Lung (tissue), 12 donors: ENCODE data around the gene CACNB1. TPM values are rescaled to one million over a fixed set of nuclear protein-coding genes. Genes with fewer than 3 reads are reported as not detected.

ENCODE experiments used
- ATAC-seq: fragments of 200-7000 bp; cut with Tn5 transposase; one replicate; pipeline ENCODE4 v1.9.1; 2020; ENCODE audit warnings: moderate number of reproducible peaks; ENCODE audit not compliant: insufficient read depth, low FRiP score
- DNase-seq, 3 donors: peaks; one replicate each; pipeline ENCODE4 v3.0.0-alpha.2; 2013 to 2017
- H3K27ac ChIP-seq, 2 donors: one replicate each; pipeline ENCODE4 v1.5.1; 2013; ENCODE audit warnings: mild to moderate bottlenecking in 2 of 2, moderate library complexity in 2 of 2, control low read depth in 1 of 2, inconsistent platforms in 1 of 2, low read depth in 1 of 2, low read length in 1 of 2
- H3K27me3 ChIP-seq, 3 donors: one replicate each; pipeline ENCODE4 v1.5.1; 2013; ENCODE audit warnings: low read length in 2 of 3; ENCODE audit not compliant: control insufficient read depth in 3 of 3, insufficient read depth in 3 of 3
- H3K36me3 ChIP-seq, 4 donors: one replicate each; pipeline ENCODE4 v1.5.1; 2013; ENCODE audit warnings: low read length in 4 of 4, mild to moderate bottlenecking in 1 of 4, moderate library complexity in 1 of 4; ENCODE audit not compliant: control insufficient read depth in 4 of 4, insufficient read depth in 4 of 4
- H3K4me1 ChIP-seq, 5 donors: one replicate each; pipeline ENCODE4 v1.5.1; 2013; ENCODE audit warnings: low read length in 5 of 5, mild to moderate bottlenecking in 2 of 5, moderate library complexity in 1 of 5; ENCODE audit not compliant: control insufficient read depth in 5 of 5, insufficient read depth in 5 of 5
- H3K4me3 ChIP-seq: one replicate; pipeline ENCODE4 v1.5.1; 2013; ENCODE audit warnings: mild to moderate bottlenecking, control low read depth, moderate library complexity
- H3K9ac ChIP-seq, 2 donors: one replicate each; pipeline ENCODE4 v1.5.1; 2013; ENCODE audit warnings: low read length in 2 of 2, control low read depth in 1 of 2; ENCODE audit not compliant: insufficient read depth in 1 of 2
- H3K9me3 ChIP-seq, 4 donors: one replicate each; pipeline ENCODE4 v1.5.1; 2013; ENCODE audit warnings: low read length in 3 of 4, mild to moderate bottlenecking in 1 of 4, moderate library complexity in 1 of 4; ENCODE audit not compliant: control insufficient read depth in 4 of 4, insufficient read depth in 3 of 4
- WGBS, 2 donors: extraction: QIAGEN DNeasy Blood & Tissue Kit; methylation state at CpG; one replicate each; pipeline ENCODE4 v1.1.7; 2013; 5-methylcytosine and 5-hydroxymethylcytosine counted together
- polyA plus RNA-seq, 2 donors: library from polyadenylated mRNA; stranded (reverse); fragments of 200-250 nt; gene quantifications; one replicate each; pipeline ENCODE4 v1.2.1, GENCODE V29; 2013
- total RNA-seq, 2 donors: library from RNA; depleted of rRNA in 1 of 2; stranded (reverse); fragments of >200 nt in 1 of 2; gene quantifications; one replicate each; pipeline ENCODE4 v1.2.1, GENCODE V29; 2014 to 2021
- TF ChIP-seq, protein P1 (sequence below): IDR thresholded peaks from 2 replicates; pipeline ENCODE4 v1.5.1; 2012; ENCODE audit warnings: mild to moderate bottlenecking; ENCODE audit errors: control extremely low read depth, extremely low read depth
- donor health status: control.
- donor health status: control.
- donor health status: Bipolar disorder and iron deficiency.
- donor health status: healthy.
- donor health status: DM: yes; HTN: yes; CAD: no.

CACNB1 gene
- total and polyA plus RNA-seq, 4 donors, result 6.8 to 49.6 (median 21.7) TPM

DNA sequence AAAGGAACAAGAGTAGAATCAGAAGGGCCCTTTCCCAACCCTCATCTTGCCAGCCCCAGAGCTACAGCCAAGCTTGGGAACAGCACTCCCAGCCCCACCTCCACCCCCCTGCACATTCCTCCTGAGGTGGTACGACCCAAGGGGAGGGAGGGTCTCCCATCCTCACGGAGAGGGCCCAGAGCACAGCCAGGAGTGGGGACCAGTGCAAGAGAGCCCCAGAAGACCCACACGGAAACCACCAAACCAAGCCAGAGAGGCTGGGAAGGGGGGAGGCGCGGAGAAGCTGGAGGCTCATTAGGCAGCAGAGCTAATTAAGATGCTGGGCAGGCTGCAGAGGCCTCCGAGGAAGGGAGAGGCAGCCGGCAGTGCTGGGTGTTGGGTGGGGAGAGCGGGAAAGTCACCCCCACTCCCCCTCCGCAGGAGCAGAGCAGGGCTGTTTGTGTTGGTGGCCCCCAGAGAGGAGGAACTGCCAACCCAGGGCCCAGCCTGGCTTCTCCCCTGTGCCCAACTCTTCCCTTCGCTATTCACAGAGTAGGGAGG lies 2.4 kb downstream of the CACNB1 start:
- ATAC-seq (no peak), DNase-seq (no peak)
- TF ChIP-seq, protein P1, sequence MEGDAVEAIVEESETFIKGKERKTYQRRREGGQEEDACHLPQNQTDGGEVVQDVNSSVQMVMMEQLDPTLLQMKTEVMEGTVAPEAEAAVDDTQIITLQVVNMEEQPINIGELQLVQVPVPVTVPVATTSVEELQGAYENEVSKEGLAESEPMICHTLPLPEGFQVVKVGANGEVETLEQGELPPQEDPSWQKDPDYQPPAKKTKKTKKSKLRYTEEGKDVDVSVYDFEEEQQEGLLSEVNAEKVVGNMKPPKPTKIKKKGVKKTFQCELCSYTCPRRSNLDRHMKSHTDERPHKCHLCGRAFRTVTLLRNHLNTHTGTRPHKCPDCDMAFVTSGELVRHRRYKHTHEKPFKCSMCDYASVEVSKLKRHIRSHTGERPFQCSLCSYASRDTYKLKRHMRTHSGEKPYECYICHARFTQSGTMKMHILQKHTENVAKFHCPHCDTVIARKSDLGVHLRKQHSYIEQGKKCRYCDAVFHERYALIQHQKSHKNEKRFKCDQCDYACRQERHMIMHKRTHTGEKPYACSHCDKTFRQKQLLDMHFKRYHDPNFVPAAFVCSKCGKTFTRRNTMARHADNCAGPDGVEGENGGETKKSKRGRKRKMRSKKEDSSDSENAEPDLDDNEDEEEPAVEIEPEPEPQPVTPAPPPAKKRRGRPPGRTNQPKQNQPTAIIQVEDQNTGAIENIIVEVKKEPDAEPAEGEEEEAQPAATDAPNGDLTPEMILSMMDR, result no peak
- Histone ChIP-seq H3K4me1 (peaks cover 0 to 37% (median 9%) of the 10 kb centered on the region in 5 donors), H3K4me3 (no peak overlapping the region), H3K27me3 (no peaks in the 10 kb centered on the region), H3K9me3 (no peaks in the 10 kb centered on the region), H3K36me3 (peaks cover 0 to 25% (median 7%) of the 10 kb centered on the region in 4 donors), H3K27ac (peak overlapping the region in 1 of 2 donors; percentile 82), H3K9ac (no peak overlapping the region)
- 61 to 87% methylated on average over 10 of the region's 10 CpGs for WGBS, 2 donors

DNA sequence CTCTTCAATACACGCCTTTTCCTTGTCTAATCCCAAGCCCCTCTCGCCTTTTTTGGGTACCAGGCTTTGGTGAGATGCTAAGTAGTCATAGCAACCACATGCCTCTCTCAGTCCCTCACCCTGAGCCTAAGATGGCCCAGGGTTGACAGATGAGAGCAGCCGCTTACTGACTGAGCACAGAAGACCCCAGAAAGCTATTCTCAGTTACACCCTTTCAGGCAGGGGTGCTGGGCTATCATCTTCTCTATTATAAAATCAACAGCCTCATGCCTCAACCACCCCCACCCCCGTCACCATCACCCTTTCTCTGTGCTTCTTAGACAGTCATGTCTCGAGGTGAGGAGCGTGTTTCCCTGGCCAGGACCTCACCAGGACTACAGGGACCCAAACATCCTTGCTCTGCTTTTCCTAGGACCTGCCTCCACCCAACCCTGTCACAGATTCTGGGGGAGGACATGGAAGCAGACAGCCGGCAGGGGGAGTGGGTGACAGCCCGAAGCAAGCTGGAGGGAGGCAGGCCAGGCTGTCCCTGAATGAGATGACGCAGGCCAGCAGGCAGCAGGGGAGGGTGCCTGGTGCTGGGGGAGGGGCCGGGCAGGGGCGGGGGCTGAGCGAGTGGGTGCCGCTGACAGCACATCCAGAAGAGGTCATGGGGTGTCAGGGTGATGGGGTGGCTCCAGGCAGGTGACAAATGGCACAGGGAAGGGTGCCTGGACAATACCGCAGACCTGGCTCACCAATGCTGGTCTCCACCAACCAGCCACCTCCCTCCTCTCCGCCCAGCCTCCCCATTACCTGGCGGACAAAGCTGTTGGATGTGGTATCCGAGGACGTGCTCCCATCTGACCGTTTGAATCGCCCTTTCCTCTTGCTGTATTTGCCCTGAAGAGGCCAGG lies 3.1 kb downstream of the CACNB1 start:
- TF ChIP-seq, protein P1, result no peak

DNA sequence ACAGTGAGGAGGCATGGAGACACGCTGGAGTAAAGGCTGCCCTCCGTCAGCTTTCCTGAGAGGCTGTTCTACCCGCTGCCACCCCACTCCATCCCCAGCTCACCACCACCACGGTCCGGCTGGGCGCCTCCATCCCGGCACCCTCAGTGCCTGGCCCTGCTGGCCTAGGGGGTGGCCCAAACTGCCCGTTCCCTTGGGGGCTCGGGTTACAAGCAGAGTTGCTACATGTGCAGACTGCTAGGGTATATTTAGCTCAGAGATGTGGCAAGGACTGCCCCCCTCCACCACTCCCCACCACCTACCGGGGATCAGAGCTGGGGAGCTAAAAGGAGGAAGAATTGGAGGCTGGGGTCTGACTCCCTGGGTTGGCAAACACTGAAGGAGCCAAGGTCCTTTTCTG lies 4.1 kb downstream of the CACNB1 start:
- no peaks in the 10 kb centered on the region for H3K27me3 ChIP-seq
- H3K9me3 ChIP-seq, result no peaks in the 10 kb centered on the region
- no peak overlapping the region for H3K27ac ChIP-seq
- peaks cover 0 to 30% (median 9%) of the 10 kb centered on the region in 5 donors for H3K4me1 ChIP-seq
- no peak for DNase-seq
- no peak for ATAC-seq
- WGBS, 2 donors, result 83% methylated on average over 10 of the region's 10 CpGs
- H3K36me3 ChIP-seq, result peaks cover 0 to 25% (median 9%) of the 10 kb centered on the region in 4 donors
- no peak overlapping the region for H3K4me3 ChIP-seq
- TF ChIP-seq, protein P1, result no peak
- H3K9ac ChIP-seq, result no peak overlapping the region

More for the DNA sequence above, 3.1 kb downstream of the CACNB1 start:
- H3K4me1 ChIP-seq, result peaks cover 0 to 33% (median 9%) of the 10 kb centered on the region in 5 donors
- peak overlapping the region in 1 of 2 donors; percentile 82 for H3K27ac ChIP-seq
- H3K36me3 ChIP-seq, result peaks cover 0 to 25% (median 7%) of the 10 kb centered on the region in 4 donors
- DNase-seq (peak; percentile 58 to 71 (median 61)), ATAC-seq (no peak)
- H3K9ac ChIP-seq, result no peak overlapping the region
- H3K4me3 ChIP-seq, result no peak overlapping the region
- H3K9me3 ChIP-seq, result no peaks in the 10 kb centered on the region
- no peaks in the 10 kb centered on the region for H3K27me3 ChIP-seq
- WGBS, 2 donors, result 64 to 80% methylated on average over 20 of the region's 20 CpGs
